ENCODE data around the gene HEATR3. TPM values are rescaled to one million over a fixed set of nuclear protein-coding genes. Genes with fewer than 3 reads are reported as not detected.

HEATR3 gene
- total and polyA plus RNA-seq, 2 donors = 20.0 to 26.9 TPM

DNA sequence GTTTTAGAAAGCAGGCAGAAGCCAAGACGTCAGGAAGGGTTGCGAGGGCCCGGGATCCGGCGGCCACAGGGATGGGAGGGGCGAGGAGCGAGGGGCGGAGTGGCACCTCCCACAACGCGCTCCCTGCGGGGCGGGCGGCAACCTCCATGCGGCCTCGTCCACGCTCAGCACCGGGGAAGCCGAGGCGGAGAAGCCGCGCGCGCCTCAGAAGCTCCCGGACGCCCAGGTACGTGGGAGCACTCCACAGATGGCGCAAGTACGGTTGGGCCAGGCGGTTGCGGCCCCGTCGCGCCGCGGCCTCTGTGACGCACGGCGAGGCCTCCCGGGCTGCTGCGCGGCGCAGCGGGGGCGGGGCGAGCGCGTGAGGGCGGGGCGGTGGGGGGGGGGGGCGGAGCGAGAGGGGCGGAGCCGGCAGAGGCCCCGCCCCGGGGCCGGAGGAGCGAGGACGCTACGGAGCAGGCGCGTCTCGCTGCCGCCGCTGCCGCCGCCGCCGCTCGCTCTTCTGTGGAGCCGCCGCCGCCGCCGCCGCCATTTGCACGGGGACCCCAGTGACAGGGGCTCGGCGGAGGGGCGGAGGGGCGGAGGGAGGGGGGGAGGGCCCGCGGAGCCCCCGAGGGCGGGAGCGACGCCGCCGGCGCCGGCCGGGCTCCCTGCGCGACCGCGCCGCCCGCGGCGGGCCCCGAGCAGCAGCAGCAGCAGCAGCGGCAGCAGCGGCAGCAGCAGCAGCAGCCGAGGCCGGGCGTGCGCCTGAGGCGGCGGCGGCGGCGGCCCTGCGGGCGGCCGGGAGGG lies 87.2 kb downstream of the HEATR3 start, which contains the start of gene TENT4B:
Gene TENT4B, plus strand, starts transcription at position 500 of the 789 bp plus-strand sequence. CDS start 316 bp downstream, outside the sequence.
- H3K4me3 ChIP-seq (ENCODE audit: low read length in 2 of 2) = peak within 1 kb of the TSS; percentile 66 to 85
- H3K36me3 ChIP-seq (ENCODE audit: control insufficient read depth in 2 of 2, insufficient read depth in 2 of 2, low read length in 1 of 2) = no peaks in the 10 kb centered on the region
- H3K9me3 ChIP-seq (ENCODE audit: control insufficient read depth in 2 of 2, insufficient read depth in 1 of 2, low read length in 1 of 2) = no peaks in the 10 kb centered on the region
- under 1% methylated on average over 110 of the region's 114 CpGs for WGBS
- no peaks in the 10 kb centered on the region for H3K27me3 ChIP-seq (ENCODE audit: control insufficient read depth in 2 of 2, insufficient read depth in 1 of 2, low read length in 1 of 2)
- DNase-seq (ENCODE audit: low read depth in 6 of 9, low spot score in 9 of 9) = peak; percentile 61 to 94 (median 86)
- H3K4me1 ChIP-seq (ENCODE audit: control insufficient read depth in 2 of 2, insufficient read depth in 2 of 2, low read length in 2 of 2) = peaks cover 22 to 23% of the 10 kb centered on the region in 2 donors
- peak within 1 kb of the TSS; percentile 94 to 98 for H3K27ac ChIP-seq (ENCODE audit: low read depth in 1 of 2, low read length in 1 of 2)

DNA sequence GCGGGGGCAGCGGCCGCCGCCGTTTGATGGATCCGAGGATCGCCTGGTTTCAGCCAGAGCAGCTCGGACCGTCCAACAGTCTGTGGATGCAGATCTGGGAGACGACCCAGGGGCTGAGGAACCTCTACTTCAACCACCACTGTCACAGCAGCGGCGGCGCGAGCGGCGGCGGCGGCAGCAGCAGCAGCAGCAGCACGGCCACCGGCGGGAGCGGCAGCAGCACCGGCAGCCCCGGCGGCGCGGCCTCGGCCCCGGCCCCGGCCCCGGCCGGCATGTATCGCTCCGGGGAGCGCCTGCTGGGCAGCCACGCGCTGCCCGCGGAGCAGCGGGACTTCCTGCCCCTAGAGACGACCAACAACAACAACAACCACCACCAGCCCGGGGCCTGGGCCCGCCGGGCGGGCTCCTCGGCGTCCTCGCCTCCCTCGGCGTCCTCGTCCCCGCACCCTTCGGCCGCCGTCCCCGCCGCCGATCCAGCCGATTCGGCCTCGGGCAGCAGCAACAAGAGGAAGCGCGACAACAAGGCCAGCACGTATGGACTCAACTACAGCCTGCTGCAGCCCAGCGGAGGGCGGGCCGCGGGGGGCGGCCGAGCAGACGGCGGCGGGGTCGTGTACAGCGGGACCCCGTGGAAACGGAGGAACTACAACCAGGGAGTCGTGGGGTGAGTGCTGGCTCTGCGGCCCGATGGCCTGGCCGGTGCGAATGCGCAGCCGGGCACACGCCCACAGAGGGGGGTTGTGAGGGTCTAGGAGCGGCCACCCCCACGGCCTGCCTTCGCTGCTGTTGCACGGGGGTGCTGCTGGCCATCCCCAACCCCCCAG lies 88.0 kb downstream of the HEATR3 start:
- Histone ChIP-seq H3K4me3 (ENCODE audit: low read length in 2 of 2) (peak overlapping the region; percentile 66 to 85), H3K4me1 (ENCODE audit: control insufficient read depth in 2 of 2, insufficient read depth in 2 of 2, low read length in 2 of 2) (peaks cover 23 to 25% of the 10 kb centered on the region in 2 donors), H3K27ac (ENCODE audit: low read depth in 1 of 2, low read length in 1 of 2) (peak overlapping the region in 1 of 2 donors; percentile 81), H3K9me3 (ENCODE audit: control insufficient read depth in 2 of 2, insufficient read depth in 1 of 2, low read length in 1 of 2) (no peaks in the 10 kb centered on the region), H3K36me3 (ENCODE audit: control insufficient read depth in 2 of 2, insufficient read depth in 2 of 2, low read length in 1 of 2) (peaks cover 0 to 3% of the 10 kb centered on the region in 2 donors), H3K27me3 (ENCODE audit: control insufficient read depth in 2 of 2, insufficient read depth in 1 of 2, low read length in 1 of 2) (no peaks in the 10 kb centered on the region)
- peak in 2 of 9 donors; percentile 24 to 30 for DNase-seq (ENCODE audit: low read depth in 6 of 9, low spot score in 9 of 9)
- 5% methylated on average over 89 of the region's 89 CpGs for WGBS

DNA sequence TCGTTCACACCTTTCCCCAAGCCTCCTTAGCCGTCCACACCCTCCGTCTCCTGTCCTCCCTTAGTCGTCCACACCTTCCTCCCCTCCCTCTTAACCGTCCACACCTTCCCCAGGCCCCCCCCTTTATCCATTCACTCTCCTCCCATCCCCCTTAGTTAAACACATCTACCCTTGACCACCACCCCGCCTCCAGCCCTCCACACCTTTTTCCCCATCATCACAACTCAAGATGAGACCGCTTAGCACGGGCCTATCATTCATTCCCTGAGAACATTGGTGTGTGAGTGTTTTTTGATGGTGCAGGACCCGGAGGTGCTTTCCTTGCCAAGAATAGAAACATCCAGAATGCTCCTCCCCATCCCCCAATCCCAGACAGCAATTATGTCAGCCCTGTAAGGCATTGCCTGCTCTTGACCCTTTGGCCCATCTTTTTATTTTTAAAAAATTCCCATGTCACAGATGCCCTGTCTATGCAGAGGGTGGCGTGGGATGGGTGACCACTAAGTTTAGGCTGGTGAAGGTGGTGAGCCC lies 88.7 kb downstream of the HEATR3 start:
- H3K27me3 ChIP-seq (ENCODE audit: control insufficient read depth in 2 of 2, insufficient read depth in 1 of 2, low read length in 1 of 2) = no peaks in the 10 kb centered on the region
- peak overlapping the region; percentile 66 to 85 for H3K4me3 ChIP-seq (ENCODE audit: low read length in 2 of 2)
- 65% methylated on average over 10 of the region's 10 CpGs for WGBS
- H3K36me3 ChIP-seq (ENCODE audit: control insufficient read depth in 2 of 2, insufficient read depth in 2 of 2, low read length in 1 of 2) = peaks cover 0 to 3% of the 10 kb centered on the region in 2 donors
- peak in 2 of 9 donors; percentile 26 to 31 for DNase-seq (ENCODE audit: low read depth in 6 of 9, low spot score in 9 of 9)
- H3K4me1 ChIP-seq (ENCODE audit: control insufficient read depth in 2 of 2, insufficient read depth in 2 of 2, low read length in 2 of 2) = peaks cover 23 to 25% of the 10 kb centered on the region in 2 donors
- peak overlapping the region; percentile 7 to 25 for H3K27ac ChIP-seq (ENCODE audit: low read depth in 1 of 2, low read length in 1 of 2)
- no peaks in the 10 kb centered on the region for H3K9me3 ChIP-seq (ENCODE audit: control insufficient read depth in 2 of 2, insufficient read depth in 1 of 2, low read length in 1 of 2)

DNA sequence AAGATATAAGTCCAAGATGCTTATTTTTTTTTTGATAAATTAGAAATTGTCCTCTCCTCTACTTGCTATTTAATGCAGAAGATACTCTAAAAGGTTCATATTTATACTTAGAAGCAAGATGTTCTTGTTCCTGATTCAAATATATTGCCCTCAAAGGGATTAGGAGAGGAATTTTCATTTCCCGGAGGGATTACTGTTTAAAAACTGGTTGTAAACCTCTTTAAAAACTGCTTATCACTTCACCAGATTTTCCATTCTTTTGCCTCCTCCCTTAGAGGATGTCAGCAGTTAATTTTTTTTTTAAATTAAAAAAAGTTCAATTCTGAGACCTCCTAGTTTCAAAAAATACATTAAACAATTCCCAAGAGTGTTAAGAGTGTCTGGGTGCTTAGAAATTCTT lies 90.2 kb downstream of the HEATR3 start:
- no peaks in the 10 kb centered on the region for H3K27me3 ChIP-seq (ENCODE audit: control insufficient read depth in 2 of 2, insufficient read depth in 1 of 2, low read length in 1 of 2)
- no peak overlapping the region for H3K27ac ChIP-seq (ENCODE audit: low read depth in 1 of 2, low read length in 1 of 2)
- WGBS = 92% methylated on average over 1 of the region's 1 CpG
- H3K36me3 ChIP-seq (ENCODE audit: control insufficient read depth in 2 of 2, insufficient read depth in 2 of 2, low read length in 1 of 2) = peaks cover 0 to 3% of the 10 kb centered on the region in 2 donors
- H3K9me3 ChIP-seq (ENCODE audit: control insufficient read depth in 2 of 2, insufficient read depth in 1 of 2, low read length in 1 of 2) = no peaks in the 10 kb centered on the region
- DNase-seq (ENCODE audit: low read depth in 6 of 9, low spot score in 9 of 9) = no peak
- peak overlapping the region in 1 of 2 donors; percentile 66 for H3K4me3 ChIP-seq (ENCODE audit: low read length in 2 of 2)
- peaks cover 23 to 25% of the 10 kb centered on the region in 2 donors for H3K4me1 ChIP-seq (ENCODE audit: control insufficient read depth in 2 of 2, insufficient read depth in 2 of 2, low read length in 2 of 2)

Other genes starting within 250 kb of the HEATR3 start
- gene ZNF423, start 209.9 kb upstream of the HEATR3 start, total RNA-seq = 1.6 TPM
- 0.52 TPM for gene ZNF423, start 209.9 kb upstream of the HEATR3 start, polyA plus RNA-seq
- 12.7 TPM for gene CNEP1R1, start 40.7 kb upstream of the HEATR3 start, total RNA-seq
- gene CNEP1R1, start 40.7 kb upstream of the HEATR3 start, polyA plus RNA-seq = 18.5 TPM
- gene TENT4B, start 87.3 kb downstream of the HEATR3 start, total RNA-seq = 7.8 TPM
- gene TENT4B, start 87.3 kb downstream of the HEATR3 start, polyA plus RNA-seq = 8.1 TPM
- gene ADCY7, start 200.6 kb downstream of the HEATR3 start, total RNA-seq = 30.9 TPM
- 23.1 TPM for gene ADCY7, start 200.6 kb downstream of the HEATR3 start, polyA plus RNA-seq